Measurements from ENCODE around the gene ZNRD2.
A peak's percentile ranks its signal among the peaks of the same experiment; 100 is the strongest.

Gene ZNRD2

DNA sequence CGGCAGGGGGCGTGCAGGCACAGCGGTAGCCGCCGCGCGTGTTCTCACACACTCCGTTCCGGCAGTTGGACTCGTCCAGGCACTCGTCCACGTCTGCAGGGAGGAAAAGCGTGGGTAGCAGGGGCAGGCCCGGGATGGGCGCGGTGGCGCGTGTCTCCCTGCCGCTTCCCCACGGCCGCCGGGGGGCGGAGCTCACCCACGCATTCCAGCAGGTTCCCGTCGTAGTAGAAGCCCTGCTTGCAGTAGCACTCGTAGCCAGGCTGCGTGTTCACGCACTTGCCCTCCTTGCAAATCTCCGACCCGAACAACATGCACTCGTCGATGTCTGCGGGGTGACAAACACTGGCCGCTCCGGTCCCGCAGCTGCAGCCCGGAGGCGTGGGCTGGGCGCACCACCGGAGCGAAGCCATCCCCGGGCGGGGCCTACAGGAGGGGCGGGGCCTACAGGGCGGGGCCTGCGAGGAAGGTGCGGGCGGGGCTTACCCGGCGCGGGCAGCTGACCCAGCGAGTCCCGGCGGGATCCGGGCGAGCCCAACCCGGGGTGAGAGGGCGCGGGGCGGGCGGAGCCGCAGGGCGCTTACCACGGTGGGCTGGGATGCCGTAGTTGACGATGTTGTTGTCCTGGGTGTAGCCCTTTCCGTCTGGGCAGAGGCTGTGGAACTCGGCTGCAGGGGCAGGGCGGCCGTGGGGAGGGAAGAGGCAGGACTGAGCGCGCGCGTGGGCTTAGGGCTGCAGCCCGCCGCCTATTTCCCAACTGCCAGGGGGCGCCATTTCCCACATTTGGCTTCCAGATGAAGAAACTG, 29.8 kb upstream of the ZNRD2 start (continued):
- TF ChIP-seq GLIS2 (tag by site-specific recombination; IDR thresholded peaks at IDR 0.05) (peak; percentile 62), ZNF292 (tag by site-specific recombination; IDR thresholded peaks at IDR 0.05; ENCODE audit: borderline replicate concordance, low read depth) (no peak), ZNF133 (tag by site-specific recombination; IDR thresholded peaks at IDR 0.05) (no peak), ZSCAN23 (tag by site-specific recombination; IDR thresholded peaks at IDR 0.05) (no peak), SETDB1 (IDR thresholded peaks at IDR 0.05; ENCODE audit: insufficient read length, low read length) (no peak), ZNF692 (tag by site-specific recombination; IDR thresholded peaks at IDR 0.05) (no peak), ZNF707 (tag by site-specific recombination; IDR thresholded peaks at IDR 0.05) (no peak), ZNF830 (tag by site-specific recombination; IDR thresholded peaks at IDR 0.05; ENCODE audit: low read depth) (no peak), PRDM2 (tag by site-specific recombination; IDR thresholded peaks at IDR 0.05; ENCODE audit: borderline replicate concordance) (no peak), ZIC2 (tag by site-specific recombination; IDR thresholded peaks at IDR 0.05) (no peak; the same call in none of the 2 replicates), ZNF792 (tag by site-specific recombination; IDR thresholded peaks at IDR 0.05) (no peak), ZFHX2 (tag by site-specific recombination; conservative IDR thresholded peaks at IDR 0.05) (peak; percentile 96), WT1 (tag by site-specific recombination; IDR thresholded peaks at IDR 0.05) (peak; percentile 48), ZNF335 (tag by site-specific recombination; conservative IDR thresholded peaks at IDR 0.05) (peak; percentile 58), ZNF76 (tag by site-specific recombination; IDR thresholded peaks at IDR 0.05; ENCODE audit: borderline replicate concordance, low read depth) (peak; percentile 52; the same call in 1 of the 2 replicates), ZNF404 (tag by site-specific recombination; IDR thresholded peaks at IDR 0.05) (no peak), ZNF19 (tag by site-specific recombination; IDR thresholded peaks at IDR 0.05; ENCODE audit: low read depth) (no peak), ZNF239 (tag by site-specific recombination; IDR thresholded peaks at IDR 0.05) (no peak), ZNF169 (tag by site-specific recombination; IDR thresholded peaks at IDR 0.05) (no peak), ZBTB48 (tag by site-specific recombination; IDR thresholded peaks at IDR 0.05) (peak; percentile 56; the same call in 1 of the 2 replicates), KLF1 (tag by site-specific recombination; IDR thresholded peaks at IDR 0.05) (peak; percentile 96), ZBTB7A (tag by site-specific recombination; IDR thresholded peaks at IDR 0.05; ENCODE audit: low read depth) (0 out of 2 replicates have a peak, but pooled peaks have one; percentile 32), ZNF558 (tag by site-specific recombination; IDR thresholded peaks at IDR 0.05) (no peak), BCL11B (tag by site-specific recombination; IDR thresholded peaks at IDR 0.05; ENCODE audit: low read depth) (peak; percentile 60; the same call in 1 of the 2 replicates), ZNF311 (tag by site-specific recombination; IDR thresholded peaks at IDR 0.05; ENCODE audit: borderline replicate concordance) (no peak), REPIN1 (tag by site-specific recombination; IDR thresholded peaks at IDR 0.05; ENCODE audit: low read depth) (no peak), ZNF658 (tag by site-specific recombination; IDR thresholded peaks at IDR 0.05) (no peak), ZNF350 (tag by site-specific recombination; IDR thresholded peaks at IDR 0.05) (no peak)
- TF ChIP-seq, protein P1, sequence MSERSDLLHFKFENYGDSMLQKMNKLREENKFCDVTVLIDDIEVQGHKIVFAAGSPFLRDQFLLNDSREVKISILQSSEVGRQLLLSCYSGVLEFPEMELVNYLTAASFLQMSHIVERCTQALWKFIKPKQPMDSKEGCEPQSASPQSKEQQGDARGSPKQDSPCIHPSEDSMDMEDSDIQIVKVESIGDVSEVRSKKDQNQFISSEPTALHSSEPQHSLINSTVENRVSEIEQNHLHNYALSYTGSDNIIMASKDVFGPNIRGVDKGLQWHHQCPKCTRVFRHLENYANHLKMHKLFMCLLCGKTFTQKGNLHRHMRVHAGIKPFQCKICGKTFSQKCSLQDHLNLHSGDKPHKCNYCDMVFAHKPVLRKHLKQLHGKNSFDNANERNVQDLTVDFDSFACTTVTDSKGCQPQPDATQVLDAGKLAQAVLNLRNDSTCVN (tag by site-specific recombination; optimal IDR thresholded peaks at IDR 0.05): peak; percentile 73
- TF ChIP-seq, protein P2, sequence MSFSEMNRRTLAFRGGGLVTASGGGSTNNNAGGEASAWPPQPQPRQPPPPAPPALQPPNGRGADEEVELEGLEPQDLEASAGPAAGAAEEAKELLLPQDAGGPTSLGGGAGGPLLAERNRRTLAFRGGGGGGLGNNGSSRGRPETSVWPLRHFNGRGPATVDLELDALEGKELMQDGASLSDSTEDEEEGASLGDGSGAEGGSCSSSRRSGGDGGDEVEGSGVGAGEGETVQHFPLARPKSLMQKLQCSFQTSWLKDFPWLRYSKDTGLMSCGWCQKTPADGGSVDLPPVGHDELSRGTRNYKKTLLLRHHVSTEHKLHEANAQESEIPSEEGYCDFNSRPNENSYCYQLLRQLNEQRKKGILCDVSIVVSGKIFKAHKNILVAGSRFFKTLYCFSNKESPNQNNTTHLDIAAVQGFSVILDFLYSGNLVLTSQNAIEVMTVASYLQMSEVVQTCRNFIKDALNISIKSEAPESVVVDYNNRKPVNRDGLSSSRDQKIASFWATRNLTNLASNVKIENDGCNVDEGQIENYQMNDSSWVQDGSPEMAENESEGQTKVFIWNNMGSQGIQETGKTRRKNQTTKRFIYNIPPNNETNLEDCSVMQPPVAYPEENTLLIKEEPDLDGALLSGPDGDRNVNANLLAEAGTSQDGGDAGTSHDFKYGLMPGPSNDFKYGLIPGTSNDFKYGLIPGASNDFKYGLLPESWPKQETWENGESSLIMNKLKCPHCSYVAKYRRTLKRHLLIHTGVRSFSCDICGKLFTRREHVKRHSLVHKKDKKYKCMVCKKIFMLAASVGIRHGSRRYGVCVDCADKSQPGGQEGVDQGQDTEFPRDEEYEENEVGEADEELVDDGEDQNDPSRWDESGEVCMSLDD (tag by site-specific recombination; IDR thresholded peaks at IDR 0.05): no peak
